ENCODE measurements around the gene B2M.
"Not testable (repeated sequence)": the region's sequence is repeated elsewhere in the genome, so short reads cannot be mapped to it uniquely, and the experiment has no call there.

Gene B2M

GRCh38 chr15:44720460-44721176, 9.3 kb downstream of the B2M start:
- 96% methylated on average over 2 of the region's 4 CpGs for WGBS (ENCODE audit: insufficient coverage)
- peaks cover 14 to 33% (median 25%) of the 10 kb centered on the region in 4 experiments for H3K4me1 ChIP-seq (ENCODE audit: control extremely low read depth in 1 of 4, control insufficient read depth in 4 of 4, insufficient read depth in 4 of 4, low read length in 3 of 4)
- DNase-seq, result no peak
- no peak overlapping the region for H3K27ac ChIP-seq (ENCODE audit: insufficient read depth in 1 of 2, low read depth in 1 of 2, low read length in 2 of 2, poor library complexity in 1 of 2, severe bottlenecking in 2 of 2)
- CTCF ChIA-PET, result interaction anchor here (1.1 to 4.1 kb wide), 4 partner anchors 10 to 54 kb away, joined by 3 to 23 read pairs (median 8); partner anchors contain the start of genes B2M, PATL2 and TRIM69
- H3K27me3 ChIP-seq (replicated peaks in 2 of 5; ENCODE audit: control insufficient read depth in 4 of 5, insufficient read depth in 5 of 5, low read length in 4 of 5), result no peaks in the 10 kb centered on the region
- POLR2A ChIA-PET, result no interaction called here
- H3K36me3 ChIP-seq (ENCODE audit: control insufficient read depth in 4 of 4, insufficient read depth in 4 of 4, low read length in 3 of 4), result peaks cover 19 to 36% (median 27%) of the 10 kb centered on the region in 4 experiments
- no peaks in the 10 kb centered on the region for H3K9me3 ChIP-seq (ENCODE audit: control extremely low read depth in 1 of 5, control insufficient read depth in 4 of 5, insufficient read depth in 2 of 5, low read depth in 1 of 5, low read length in 4 of 5)
- H3K4me3 ChIP-seq (ENCODE audit: control insufficient read depth in 1 of 7, extremely low read depth in 1 of 7, insufficient read depth in 4 of 7, low read depth in 2 of 7, low read length in 6 of 7), result no peak overlapping the region

GRCh38 chr15:44722011-44722410, 10.7 kb downstream of the B2M start:
- peaks cover 21 to 42% (median 37%) of the 10 kb centered on the region in 4 experiments for H3K4me1 ChIP-seq (ENCODE audit: control extremely low read depth in 1 of 4, control insufficient read depth in 4 of 4, insufficient read depth in 4 of 4, low read length in 3 of 4)
- no peaks in the 10 kb centered on the region for H3K9me3 ChIP-seq (ENCODE audit: control extremely low read depth in 1 of 5, control insufficient read depth in 4 of 5, insufficient read depth in 2 of 5, low read depth in 1 of 5, low read length in 4 of 5)
- CTCF ChIA-PET, result interaction anchor here (1.0 to 2.3 kb wide), 4 partner anchors 9 to 58 kb away, joined by 5 to 12 read pairs (median 6); partner anchors contain the start of genes B2M, PATL2 and SPG11
- 77% methylated on average over 2 of the region's 2 CpGs for WGBS (ENCODE audit: insufficient coverage)
- no peaks in the 10 kb centered on the region for H3K27me3 ChIP-seq (replicated peaks in 2 of 5; ENCODE audit: control insufficient read depth in 4 of 5, insufficient read depth in 5 of 5, low read length in 4 of 5)
- no peak overlapping the region for H3K4me3 ChIP-seq (ENCODE audit: control insufficient read depth in 1 of 7, extremely low read depth in 1 of 7, insufficient read depth in 4 of 7, low read depth in 2 of 7, low read length in 6 of 7)
- peaks cover 7 to 22% (median 17%) of the 10 kb centered on the region in 4 experiments for H3K36me3 ChIP-seq (ENCODE audit: control insufficient read depth in 4 of 4, insufficient read depth in 4 of 4, low read length in 3 of 4)
- DNase-seq, result no peak
- H3K27ac ChIP-seq (ENCODE audit: insufficient read depth in 1 of 2, low read depth in 1 of 2, low read length in 2 of 2, poor library complexity in 1 of 2, severe bottlenecking in 2 of 2), result no peak overlapping the region
- POLR2A ChIA-PET, result interaction anchor here (1.5 kb wide), 1 partner anchor 11 kb away, joined by 6 read pairs; the partner anchor contains the start of genes B2M and PATL2

DNA sequence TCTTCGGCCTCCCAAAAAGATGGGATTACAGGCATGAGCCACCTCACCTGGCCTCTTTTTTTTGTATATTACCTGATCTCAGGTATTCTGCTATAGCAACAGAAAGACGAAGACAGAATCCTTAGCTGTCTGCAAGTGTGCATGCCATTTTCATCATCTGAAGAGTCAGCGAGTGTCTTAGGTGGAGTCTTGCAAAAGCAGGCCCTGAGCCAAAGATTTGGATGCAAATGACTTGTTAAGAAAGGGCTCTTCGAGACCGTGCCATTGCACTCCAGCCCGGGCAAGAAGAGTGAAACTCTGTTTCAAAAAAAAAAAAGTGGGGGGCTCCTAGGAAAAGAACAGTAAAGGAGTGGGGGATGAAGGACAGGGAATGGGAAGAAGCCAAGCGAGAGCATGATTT, 14.8 kb downstream of the B2M start:
- peaks cover 36 to 62% (median 55%) of the 10 kb centered on the region in 4 experiments for H3K4me1 ChIP-seq (ENCODE audit: control extremely low read depth in 1 of 4, control insufficient read depth in 4 of 4, insufficient read depth in 4 of 4, low read length in 3 of 4)
- peak overlapping the region; percentile 67 to 91 for H3K27ac ChIP-seq (ENCODE audit: insufficient read depth in 1 of 2, low read depth in 1 of 2, low read length in 2 of 2, poor library complexity in 1 of 2, severe bottlenecking in 2 of 2)
- ChIA-PET POLR2A (interaction anchor here (0.5 to 6.7 kb wide), 6 partner anchors 9 to 63 kb away, joined by 3 to 106 read pairs (median 5); partner anchors contain the start of genes B2M, PATL2, SPG11 and TRIM69), CTCF (interaction anchor here (2.7 to 8.2 kb wide), 3 partner anchors 11 to 62 kb away, joined by 23 to 93 read pairs (median 24); partner anchors contain the start of genes B2M, PATL2, SPG11 and TRIM69)
- WGBS (ENCODE audit: insufficient coverage), result 35% methylated on average over 7 of the region's 7 CpGs
- H3K27me3 ChIP-seq (replicated peaks in 2 of 5; ENCODE audit: control insufficient read depth in 4 of 5, insufficient read depth in 5 of 5, low read length in 4 of 5), result no peaks in the 10 kb centered on the region
- DNase-seq, result peak in 2 of 3 donors; percentile 51 to 63
- H3K9me3 ChIP-seq (ENCODE audit: control extremely low read depth in 1 of 5, control insufficient read depth in 4 of 5, insufficient read depth in 2 of 5, low read depth in 1 of 5, low read length in 4 of 5), result no peaks in the 10 kb centered on the region
- H3K36me3 ChIP-seq (ENCODE audit: control insufficient read depth in 4 of 4, insufficient read depth in 4 of 4, low read length in 3 of 4), result no peaks in the 10 kb centered on the region
- peak overlapping the region in 6 of 7 experiments; percentile 9 to 61 (median 42) for H3K4me3 ChIP-seq (ENCODE audit: control insufficient read depth in 1 of 7, extremely low read depth in 1 of 7, insufficient read depth in 4 of 7, low read depth in 2 of 7, low read length in 6 of 7)

DNA sequence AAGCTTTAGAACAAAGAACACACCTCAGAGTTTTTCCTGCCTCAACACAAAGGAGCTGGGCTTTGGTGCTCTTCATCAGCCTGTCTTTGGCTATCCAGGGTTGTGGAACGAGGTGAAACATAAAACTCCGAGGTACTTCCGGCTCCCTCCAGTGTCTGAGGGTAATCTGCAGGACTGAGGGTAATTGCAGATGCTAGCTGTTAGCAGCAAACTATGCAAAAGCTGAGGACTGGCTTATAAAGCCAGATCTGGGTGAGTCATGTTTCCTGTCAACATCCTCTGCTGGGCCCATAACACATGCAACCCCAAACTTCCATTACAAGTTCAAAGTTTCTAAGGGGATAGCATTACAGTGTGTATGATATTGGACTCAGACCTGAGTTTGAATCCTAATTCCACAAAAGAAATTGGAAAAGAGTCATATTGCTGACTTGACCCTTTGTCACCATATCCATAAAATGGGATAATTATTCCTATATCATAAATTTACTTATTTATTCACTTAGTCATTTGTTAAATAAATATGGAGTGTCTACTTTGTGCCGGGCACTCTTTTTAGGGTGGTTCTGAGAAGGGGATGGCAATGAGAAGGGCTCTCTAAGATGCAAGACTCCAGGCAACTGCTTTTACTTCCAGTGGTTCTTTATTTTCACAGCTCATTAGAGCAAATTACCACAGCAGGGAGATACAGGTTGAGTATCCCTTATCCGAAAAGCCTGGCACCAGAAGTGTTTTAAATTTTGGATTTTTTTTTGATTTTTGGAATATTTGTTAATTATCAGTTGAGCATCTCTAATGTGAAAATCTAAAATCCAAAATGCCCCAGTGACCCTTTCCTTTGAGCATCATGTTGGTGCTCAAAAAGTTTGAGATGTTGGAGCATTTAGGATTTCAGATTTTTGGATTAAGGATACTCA, 15.5 kb downstream of the B2M start:
- DNase-seq, result peak; percentile 91 to 98 (median 97)
- ChIA-PET CTCF (interaction anchor here (2.7 to 8.2 kb wide), 3 partner anchors 11 to 63 kb away, joined by 23 to 93 read pairs (median 24); partner anchors contain the start of genes B2M, PATL2, SPG11 and TRIM69), POLR2A (interaction anchor here (0.5 to 6.7 kb wide), 7 partner anchors 9 to 96 kb away, joined by 3 to 106 read pairs (median 5); partner anchors contain the start of genes B2M, PATL2, SPG11 and TRIM69)
- peak overlapping the region; percentile 67 to 91 for H3K27ac ChIP-seq (ENCODE audit: insufficient read depth in 1 of 2, low read depth in 1 of 2, low read length in 2 of 2, poor library complexity in 1 of 2, severe bottlenecking in 2 of 2)
- H3K4me1 ChIP-seq (ENCODE audit: control extremely low read depth in 1 of 4, control insufficient read depth in 4 of 4, insufficient read depth in 4 of 4, low read length in 3 of 4), result peaks cover 38 to 62% (median 55%) of the 10 kb centered on the region in 4 experiments
- H3K27me3 ChIP-seq (replicated peaks in 2 of 5; ENCODE audit: control insufficient read depth in 4 of 5, insufficient read depth in 5 of 5, low read length in 4 of 5), result no peaks in the 10 kb centered on the region
- H3K4me3 ChIP-seq (ENCODE audit: control insufficient read depth in 1 of 7, extremely low read depth in 1 of 7, insufficient read depth in 4 of 7, low read depth in 2 of 7, low read length in 6 of 7), result peak overlapping the region in 5 of 7 experiments; percentile 19 to 61 (median 48)
- 34% methylated on average over 3 of the region's 5 CpGs for WGBS (ENCODE audit: insufficient coverage)
- peaks cover 2 to 6% (median 5%) of the 10 kb centered on the region in 4 experiments for H3K36me3 ChIP-seq (ENCODE audit: control insufficient read depth in 4 of 4, insufficient read depth in 4 of 4, low read length in 3 of 4)
- H3K9me3 ChIP-seq (ENCODE audit: control extremely low read depth in 1 of 5, control insufficient read depth in 4 of 5, insufficient read depth in 2 of 5, low read depth in 1 of 5, low read length in 4 of 5), result no peaks in the 10 kb centered on the region

GRCh38 chr15:44727485-44728231, 16.3 kb downstream of the B2M start:
- ChIA-PET POLR2A (interaction anchor here (0.7 to 6.7 kb wide), 5 partner anchors 8 to 97 kb away, joined by 3 to 106 read pairs (median 13); partner anchors contain the start of genes B2M, PATL2 and TRIM69), CTCF (interaction anchor here (0.9 to 8.2 kb wide), 4 partner anchors 10 to 80 kb away, joined by 3 to 93 read pairs (median 24); partner anchors contain the start of genes B2M, PATL2, SPG11 and TRIM69)
- no peaks in the 10 kb centered on the region for H3K27me3 ChIP-seq (replicated peaks in 2 of 5; ENCODE audit: control insufficient read depth in 4 of 5, insufficient read depth in 5 of 5, low read length in 4 of 5)
- H3K9me3 ChIP-seq (ENCODE audit: control extremely low read depth in 1 of 5, control insufficient read depth in 4 of 5, insufficient read depth in 2 of 5, low read depth in 1 of 5, low read length in 4 of 5), result no peaks in the 10 kb centered on the region
- peak in 1 of 3 donors; percentile 35 for DNase-seq
- peaks cover 2 to 10% (median 7%) of the 10 kb centered on the region in 4 experiments for H3K36me3 ChIP-seq (ENCODE audit: control insufficient read depth in 4 of 4, insufficient read depth in 4 of 4, low read length in 3 of 4)
- H3K4me3 ChIP-seq (ENCODE audit: control insufficient read depth in 1 of 7, extremely low read depth in 1 of 7, insufficient read depth in 4 of 7, low read depth in 2 of 7, low read length in 6 of 7), result peak overlapping the region in 2 of 7 experiments; percentile 77 to 89
- WGBS (ENCODE audit: insufficient coverage), result 92% methylated on average over 4 of the region's 6 CpGs
- peak overlapping the region in 1 of 2 experiments; percentile 91 for H3K27ac ChIP-seq (ENCODE audit: insufficient read depth in 1 of 2, low read depth in 1 of 2, low read length in 2 of 2, poor library complexity in 1 of 2, severe bottlenecking in 2 of 2)
- peaks cover 38 to 62% (median 55%) of the 10 kb centered on the region in 4 experiments for H3K4me1 ChIP-seq (ENCODE audit: control extremely low read depth in 1 of 4, control insufficient read depth in 4 of 4, insufficient read depth in 4 of 4, low read length in 3 of 4)

DNA sequence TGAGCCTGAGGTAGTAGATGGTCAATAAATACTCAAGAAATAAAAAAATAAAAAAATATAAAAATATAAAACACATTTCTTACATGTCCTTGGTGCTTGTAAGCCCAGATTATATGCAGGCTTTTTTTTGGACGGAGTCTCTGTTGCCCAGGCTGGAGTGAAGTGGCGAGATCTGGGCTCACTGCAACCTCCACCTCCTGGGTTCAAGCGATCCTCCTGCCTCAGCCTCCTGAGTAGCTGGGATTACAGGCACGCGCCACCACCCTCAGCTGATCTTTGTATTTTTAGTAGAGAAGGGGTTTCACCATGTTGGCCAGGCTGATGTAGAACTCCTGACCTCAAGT, 16.9 kb downstream of the B2M start:
- Histone ChIP-seq H3K4me1 (ENCODE audit: control extremely low read depth in 1 of 4, control insufficient read depth in 4 of 4, insufficient read depth in 4 of 4, low read length in 3 of 4) (peaks cover 38 to 62% (median 55%) of the 10 kb centered on the region in 4 experiments), H3K36me3 (ENCODE audit: control insufficient read depth in 4 of 4, insufficient read depth in 4 of 4, low read length in 3 of 4) (peaks cover 2 to 10% (median 7%) of the 10 kb centered on the region in 4 experiments), H3K27ac (ENCODE audit: insufficient read depth in 1 of 2, low read depth in 1 of 2, low read length in 2 of 2, poor library complexity in 1 of 2, severe bottlenecking in 2 of 2) (peak overlapping the region; percentile 58 to 91), H3K4me3 (ENCODE audit: control insufficient read depth in 1 of 7, extremely low read depth in 1 of 7, insufficient read depth in 4 of 7, low read depth in 2 of 7, low read length in 6 of 7) (peak overlapping the region in 6 of 7 experiments; percentile 19 to 94 (median 81))
- ChIA-PET CTCF (interaction anchor here (0.8 to 8.2 kb wide), 9 partner anchors 9 to 80 kb away, joined by 3 to 93 read pairs (median 7); partner anchors contain the start of genes B2M, PATL2, SPG11 and TRIM69), POLR2A (interaction anchor here (1.7 to 6.7 kb wide), 3 partner anchors 12 to 65 kb away, joined by 11 to 106 read pairs (median 15); partner anchors contain the start of genes B2M, PATL2 and SPG11)
- WGBS (ENCODE audit: insufficient coverage), result 85% methylated on average over 5 of the region's 5 CpGs
- not testable (repeated sequence) for DNase-seq; H3K9me3 ChIP-seq (ENCODE audit: control extremely low read depth in 1 of 5, control insufficient read depth in 4 of 5, insufficient read depth in 2 of 5, low read depth in 1 of 5, low read length in 4 of 5); H3K27me3 ChIP-seq (replicated peaks in 2 of 5; ENCODE audit: control insufficient read depth in 4 of 5, insufficient read depth in 5 of 5, low read length in 4 of 5)

All from common myeloid progenitor, CD34-positive (primary cell).